Transverse colon (tissue), 4 donors: ENCODE measurements around the gene DAND5.

Source experiments
- EP300 ChIP-seq: sonication (generic); formaldehyde crosslinking; IDR thresholded peaks from one replicate; pipeline ENCODE4 v1.6.1; 2017; ENCODE audit warnings: antibody characterized with exemption, low read depth
- POLR2A ChIP-seq: fragments of 450-650 bp; IDR thresholded peaks from one replicate; pipeline ENCODE4 v1.6.1; 2016; ENCODE audit warnings: antibody characterized with exemption, mild to moderate bottlenecking, moderate library complexity
- POLR2AphosphoS5 ChIP-seq, 3 donors: sonication (generic); formaldehyde crosslinking; IDR thresholded peaks; one replicate each; pipeline ENCODE4 v1.6.1; 2016; ENCODE audit warnings: antibody characterized with exemption in 3 of 3
- TF ChIP-seq, protein P1 (sequence below), 5 experiments: fragments of 200-600 bp in 3 of 5; fragments of 450-650 bp in 2 of 5; sonication (generic) in 3 of 5; IDR thresholded peaks; 1 replicate in 2 of 5; 2 replicates in 3 of 5; pipeline ENCODE4 v1.5.1; 2016 to 2017; ENCODE audit warnings: antibody characterized with exemption in 5 of 5, inconsistent platforms in 3 of 5, mild to moderate bottlenecking in 2 of 5, moderate library complexity in 1 of 5

DNA sequence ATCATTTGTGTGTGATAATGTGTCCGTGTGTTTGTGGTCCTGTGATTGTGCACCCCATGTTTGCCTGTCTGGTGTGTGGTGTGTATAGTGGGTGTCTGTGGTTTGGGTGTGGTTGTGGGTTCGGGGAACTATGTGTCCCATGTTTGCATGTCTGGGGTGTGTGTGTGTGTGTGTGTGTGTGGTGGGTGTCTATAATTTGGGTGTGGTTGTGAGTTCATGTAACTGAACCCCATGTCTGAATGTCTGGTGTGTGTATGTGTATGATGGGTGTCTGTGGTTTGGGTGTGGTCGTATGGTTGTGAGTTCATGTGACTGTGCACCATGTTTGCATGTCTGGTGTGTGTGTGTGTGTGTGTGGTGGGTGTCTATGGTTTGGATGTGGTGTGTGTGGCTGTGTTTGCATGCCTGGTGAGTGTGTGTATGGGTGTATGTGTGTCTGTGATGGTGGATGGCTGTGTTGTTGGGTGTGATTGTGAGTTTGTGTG lies 14.8 kb downstream of the DAND5 start:
- TF ChIP-seq POLR2A (no peak), POLR2AphosphoS5 (IDR thresholded peaks at IDR 0.05) (no peak), EP300 (no peak)
- TF ChIP-seq, protein P1, sequence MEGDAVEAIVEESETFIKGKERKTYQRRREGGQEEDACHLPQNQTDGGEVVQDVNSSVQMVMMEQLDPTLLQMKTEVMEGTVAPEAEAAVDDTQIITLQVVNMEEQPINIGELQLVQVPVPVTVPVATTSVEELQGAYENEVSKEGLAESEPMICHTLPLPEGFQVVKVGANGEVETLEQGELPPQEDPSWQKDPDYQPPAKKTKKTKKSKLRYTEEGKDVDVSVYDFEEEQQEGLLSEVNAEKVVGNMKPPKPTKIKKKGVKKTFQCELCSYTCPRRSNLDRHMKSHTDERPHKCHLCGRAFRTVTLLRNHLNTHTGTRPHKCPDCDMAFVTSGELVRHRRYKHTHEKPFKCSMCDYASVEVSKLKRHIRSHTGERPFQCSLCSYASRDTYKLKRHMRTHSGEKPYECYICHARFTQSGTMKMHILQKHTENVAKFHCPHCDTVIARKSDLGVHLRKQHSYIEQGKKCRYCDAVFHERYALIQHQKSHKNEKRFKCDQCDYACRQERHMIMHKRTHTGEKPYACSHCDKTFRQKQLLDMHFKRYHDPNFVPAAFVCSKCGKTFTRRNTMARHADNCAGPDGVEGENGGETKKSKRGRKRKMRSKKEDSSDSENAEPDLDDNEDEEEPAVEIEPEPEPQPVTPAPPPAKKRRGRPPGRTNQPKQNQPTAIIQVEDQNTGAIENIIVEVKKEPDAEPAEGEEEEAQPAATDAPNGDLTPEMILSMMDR (IDR thresholded peaks at IDR 0.05) = no peak
